Parathyroid adenoma (tissue), 2 donors: ENCODE measurements around the gene KLHDC7B.
"Not testable (repeated sequence)": the region's sequence is repeated elsewhere in the genome, so short reads cannot be mapped to it uniquely, and the experiment has no call there.

Experiments
- H2AFZ ChIP-seq: fragments of 300-600 bp; sonication (generic); one replicate; pipeline ENCODE4 v1.7.0; 2017; ENCODE audit warnings: antibody characterized with exemption, mild to moderate bottlenecking
- H3K27ac ChIP-seq: fragments of 300-600 bp; sonication (generic); one replicate; pipeline ENCODE4 v1.7.0; 2017
- H3K27me3 ChIP-seq: fragments of 300-600 bp; sonication (generic); one replicate; pipeline ENCODE4 v1.7.0; 2017; ENCODE audit warnings: low read length; ENCODE audit not compliant: control insufficient read depth, insufficient read depth
- H3K36me3 ChIP-seq: fragments of 300-600 bp; sonication (generic); one replicate; pipeline ENCODE4 v1.7.0; 2017; ENCODE audit warnings: low read length; ENCODE audit not compliant: control insufficient read depth, insufficient read depth
- H3K4me1 ChIP-seq: fragments of 300-600 bp; sonication (generic); one replicate; pipeline ENCODE4 v1.7.0; 2017; ENCODE audit warnings: control low read depth
- H3K4me2 ChIP-seq: fragments of 300-600 bp; sonication (generic); one replicate; pipeline ENCODE4 v1.7.0; 2017; ENCODE audit warnings: low read length
- H3K4me3 ChIP-seq: fragments of 300-600 bp; sonication (generic); one replicate; pipeline ENCODE4 v1.7.0; 2017; ENCODE audit warnings: low read depth, low read length
- H3K79me2 ChIP-seq: fragments of 300-600 bp; sonication (generic); one replicate; pipeline ENCODE4 v1.7.0; 2017; ENCODE audit warnings: control low read depth
- H3K9ac ChIP-seq: fragments of 300-600 bp; sonication (generic); one replicate; pipeline ENCODE4 v1.7.0; 2017; ENCODE audit warnings: mild to moderate bottlenecking
- H3K9me3 ChIP-seq: fragments of 300-600 bp; sonication (generic); one replicate; pipeline ENCODE4 v1.7.0; 2017; ENCODE audit warnings: low read length; ENCODE audit not compliant: control insufficient read depth
- TF ChIP-seq, protein P1 (sequence below): fragments of 300-600 bp; sonication (generic); IDR thresholded peaks from one replicate; pipeline ENCODE4 v1.7.0; 2017; ENCODE audit warnings: antibody characterized with exemption, mild to moderate bottlenecking
- donor health status: primary hyperparathyroidism.

KLHDC7B gene

GRCh38 chr22:50516891-50517290, 28.8 kb upstream of the KLHDC7B start:
- Histone ChIP-seq H3K36me3 (no peaks in the 10 kb centered on the region), H3K79me2 (peaks cover 40% of the 10 kb centered on the region), H3K9me3 (no peaks in the 10 kb centered on the region), H3K4me1 (no peaks in the 10 kb centered on the region), H2AFZ (no peak overlapping the region), H3K27ac (no peak overlapping the region), H3K27me3 (no peaks in the 10 kb centered on the region), H3K4me2 (no peak overlapping the region), H3K4me3 (no peak overlapping the region), H3K9ac (no peak overlapping the region)
- TF ChIP-seq, protein P1, sequence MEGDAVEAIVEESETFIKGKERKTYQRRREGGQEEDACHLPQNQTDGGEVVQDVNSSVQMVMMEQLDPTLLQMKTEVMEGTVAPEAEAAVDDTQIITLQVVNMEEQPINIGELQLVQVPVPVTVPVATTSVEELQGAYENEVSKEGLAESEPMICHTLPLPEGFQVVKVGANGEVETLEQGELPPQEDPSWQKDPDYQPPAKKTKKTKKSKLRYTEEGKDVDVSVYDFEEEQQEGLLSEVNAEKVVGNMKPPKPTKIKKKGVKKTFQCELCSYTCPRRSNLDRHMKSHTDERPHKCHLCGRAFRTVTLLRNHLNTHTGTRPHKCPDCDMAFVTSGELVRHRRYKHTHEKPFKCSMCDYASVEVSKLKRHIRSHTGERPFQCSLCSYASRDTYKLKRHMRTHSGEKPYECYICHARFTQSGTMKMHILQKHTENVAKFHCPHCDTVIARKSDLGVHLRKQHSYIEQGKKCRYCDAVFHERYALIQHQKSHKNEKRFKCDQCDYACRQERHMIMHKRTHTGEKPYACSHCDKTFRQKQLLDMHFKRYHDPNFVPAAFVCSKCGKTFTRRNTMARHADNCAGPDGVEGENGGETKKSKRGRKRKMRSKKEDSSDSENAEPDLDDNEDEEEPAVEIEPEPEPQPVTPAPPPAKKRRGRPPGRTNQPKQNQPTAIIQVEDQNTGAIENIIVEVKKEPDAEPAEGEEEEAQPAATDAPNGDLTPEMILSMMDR, result no peak

- Histone ChIP-seq H3K4me1 (no peaks in the 10 kb centered on the region), H3K27me3 (no peaks in the 10 kb centered on the region), H3K9me3 (no peaks in the 10 kb centered on the region), H3K36me3 (no peaks in the 10 kb centered on the region), H3K4me2 (no peak overlapping the region), H3K79me2 (peaks cover 34% of the 10 kb centered on the region), H3K27ac (no peak overlapping the region), H2AFZ (no peak overlapping the region), H3K9ac (no peak overlapping the region), H3K4me3 (no peak overlapping the region)
- TF ChIP-seq, protein P1, result no peak
Observed at GRCh38 chr22:50517495-50518260, 28.0 kb upstream of the KLHDC7B start.

- H3K27ac ChIP-seq, result no peak overlapping the region
- H3K4me3 ChIP-seq, result no peak overlapping the region
- H3K4me2 ChIP-seq, result no peak overlapping the region
- H3K27me3 ChIP-seq, result no peaks in the 10 kb centered on the region
- no peaks in the 10 kb centered on the region for H3K4me1 ChIP-seq
- no peak overlapping the region for H3K9ac ChIP-seq
- H3K9me3 ChIP-seq, result no peaks in the 10 kb centered on the region
- peaks cover 25% of the 10 kb centered on the region for H3K79me2 ChIP-seq
- no peak overlapping the region for H2AFZ ChIP-seq
- TF ChIP-seq, protein P1, result no peak
- no peaks in the 10 kb centered on the region for H3K36me3 ChIP-seq
Observed at GRCh38 chr22:50518606-50519005, 27.1 kb upstream of the KLHDC7B start.

DNA sequence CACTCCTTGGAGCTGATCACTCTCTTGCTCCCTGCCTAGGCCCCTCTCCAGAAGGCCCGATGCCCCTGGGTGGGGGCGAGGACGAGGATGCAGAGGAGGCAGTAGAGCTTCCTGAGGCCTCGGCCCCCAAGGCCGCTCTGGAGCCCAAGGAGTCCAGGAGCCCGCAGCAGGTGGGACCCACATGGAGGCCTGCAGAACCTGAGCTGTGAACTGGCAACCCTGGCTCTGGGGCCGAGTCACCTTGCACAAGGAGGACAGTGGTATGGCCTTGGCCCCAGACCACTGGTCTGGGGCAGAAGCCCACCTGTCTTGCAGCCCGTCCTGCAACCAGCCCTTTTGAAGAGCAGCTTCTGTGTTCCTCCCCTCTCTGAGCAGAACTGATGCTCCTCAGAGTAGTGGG, 26.5 kb upstream of the KLHDC7B start:
- peaks cover 20% of the 10 kb centered on the region for H3K79me2 ChIP-seq
- H3K4me3 ChIP-seq, result no peak overlapping the region
- TF ChIP-seq, protein P1, result no peak
- H3K36me3 ChIP-seq, result no peaks in the 10 kb centered on the region
- no peak overlapping the region for H3K27ac ChIP-seq
- no peaks in the 10 kb centered on the region for H3K27me3 ChIP-seq
- H2AFZ ChIP-seq, result no peak overlapping the region
- H3K4me2 ChIP-seq, result no peak overlapping the region
- no peak overlapping the region for H3K9ac ChIP-seq
- no peaks in the 10 kb centered on the region for H3K9me3 ChIP-seq
- no peaks in the 10 kb centered on the region for H3K4me1 ChIP-seq

- H3K27me3 ChIP-seq, H3K27ac ChIP-seq, H3K9ac ChIP-seq, H3K9me3 ChIP-seq, H2AFZ ChIP-seq, H3K4me3 ChIP-seq, H3K4me1 ChIP-seq, H3K36me3 ChIP-seq, H3K4me2 ChIP-seq: not testable (repeated sequence)
- peaks cover 20% of the 10 kb centered on the region for H3K79me2 ChIP-seq
Observed at GRCh38 chr22:50520184-50520583, 25.5 kb upstream of the KLHDC7B start.
